GM12801 (cell line): ENCODE data around the gene RMND1.

Experiments used
- TF ChIP-seq, protein P1 (sequence below): IDR thresholded peaks from one replicate; pipeline ENCODE4 v1.5.1; 2011; ENCODE audit warnings: control low read depth; ENCODE audit not compliant: insufficient read length; ENCODE audit errors: extremely low read depth

RMND1 gene

DNA sequence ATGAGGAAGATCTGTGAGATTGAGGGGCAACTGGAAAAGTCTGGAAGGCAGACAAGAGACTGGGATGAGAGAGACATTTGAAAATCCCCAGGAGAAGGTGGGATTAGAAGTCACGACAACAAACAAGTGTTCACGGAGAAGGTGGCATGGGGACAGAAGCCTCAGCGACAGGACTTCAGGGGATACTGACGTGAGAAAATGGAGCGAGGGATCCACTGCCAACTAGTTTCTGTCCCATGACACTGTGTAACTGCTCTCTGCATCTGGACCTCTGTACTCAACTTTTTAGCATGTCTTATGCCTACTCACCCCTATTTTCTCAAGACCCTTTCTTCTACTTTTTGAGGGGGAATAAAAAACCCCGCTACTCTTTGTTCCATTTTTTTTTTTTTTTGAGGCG is 42.2 kb downstream of the RMND1 start:
- TF ChIP-seq, protein P1, sequence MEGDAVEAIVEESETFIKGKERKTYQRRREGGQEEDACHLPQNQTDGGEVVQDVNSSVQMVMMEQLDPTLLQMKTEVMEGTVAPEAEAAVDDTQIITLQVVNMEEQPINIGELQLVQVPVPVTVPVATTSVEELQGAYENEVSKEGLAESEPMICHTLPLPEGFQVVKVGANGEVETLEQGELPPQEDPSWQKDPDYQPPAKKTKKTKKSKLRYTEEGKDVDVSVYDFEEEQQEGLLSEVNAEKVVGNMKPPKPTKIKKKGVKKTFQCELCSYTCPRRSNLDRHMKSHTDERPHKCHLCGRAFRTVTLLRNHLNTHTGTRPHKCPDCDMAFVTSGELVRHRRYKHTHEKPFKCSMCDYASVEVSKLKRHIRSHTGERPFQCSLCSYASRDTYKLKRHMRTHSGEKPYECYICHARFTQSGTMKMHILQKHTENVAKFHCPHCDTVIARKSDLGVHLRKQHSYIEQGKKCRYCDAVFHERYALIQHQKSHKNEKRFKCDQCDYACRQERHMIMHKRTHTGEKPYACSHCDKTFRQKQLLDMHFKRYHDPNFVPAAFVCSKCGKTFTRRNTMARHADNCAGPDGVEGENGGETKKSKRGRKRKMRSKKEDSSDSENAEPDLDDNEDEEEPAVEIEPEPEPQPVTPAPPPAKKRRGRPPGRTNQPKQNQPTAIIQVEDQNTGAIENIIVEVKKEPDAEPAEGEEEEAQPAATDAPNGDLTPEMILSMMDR = no peak

DNA sequence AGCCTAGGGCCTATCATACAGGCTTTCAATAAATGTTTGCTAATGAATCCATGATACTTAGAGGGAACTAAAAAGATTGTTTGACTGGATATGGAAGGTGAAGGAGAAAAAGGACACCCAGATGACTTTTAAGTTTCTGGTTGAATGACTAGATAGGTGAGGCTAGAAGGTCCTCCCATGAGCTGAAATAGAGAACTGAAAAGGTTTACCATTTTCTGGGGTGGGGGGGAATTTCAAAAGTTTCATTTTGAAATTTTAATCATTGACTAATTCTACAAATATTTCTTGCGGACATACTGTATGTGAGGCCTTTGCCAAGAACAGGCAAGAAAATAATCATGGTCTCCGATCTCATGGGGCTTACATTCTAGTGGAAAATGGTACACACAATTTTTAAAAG is 42.7 kb downstream of the RMND1 start:
- TF ChIP-seq, protein P1 = no peak

DNA sequence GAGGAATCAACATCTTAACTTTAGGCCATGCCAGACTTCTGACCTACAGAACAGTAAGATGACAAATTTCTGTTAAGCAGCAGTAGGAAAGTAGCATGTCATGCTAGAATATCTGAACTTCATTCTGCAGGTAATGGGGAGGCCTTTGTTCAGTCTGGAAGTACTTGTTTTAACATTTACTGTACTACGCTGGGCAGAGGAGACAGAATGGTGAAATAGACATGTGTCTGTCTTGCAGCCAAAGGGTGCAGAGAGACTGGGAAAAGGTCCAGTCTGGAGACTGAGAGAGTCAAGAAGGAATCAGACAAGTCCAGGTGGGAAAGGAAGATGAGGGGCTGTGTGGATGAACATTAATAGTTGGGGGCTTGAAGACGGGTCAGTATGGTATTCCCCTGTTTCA is 43.1 kb downstream of the RMND1 start:
- TF ChIP-seq, protein P1 = no peak

DNA sequence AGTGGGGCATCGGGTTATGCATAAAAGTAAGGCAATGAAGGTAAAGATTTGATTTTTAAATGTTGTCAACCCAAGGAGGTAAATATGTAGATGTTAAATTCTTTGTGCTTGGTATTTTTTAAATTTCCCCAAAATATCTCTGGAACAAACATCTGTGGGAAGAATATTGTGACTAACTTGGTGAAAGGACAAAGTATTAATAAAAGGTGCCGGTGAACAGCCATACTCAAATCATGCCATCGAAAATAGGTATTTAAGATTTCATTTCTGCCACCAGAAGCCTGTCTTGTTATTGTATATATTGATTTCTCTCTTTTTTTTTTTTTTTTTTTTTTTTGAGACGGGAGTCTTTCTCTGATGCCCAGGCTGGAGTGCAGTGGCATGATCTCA is 48.0 kb downstream of the RMND1 start:
- TF ChIP-seq, protein P1 = no peak

DNA sequence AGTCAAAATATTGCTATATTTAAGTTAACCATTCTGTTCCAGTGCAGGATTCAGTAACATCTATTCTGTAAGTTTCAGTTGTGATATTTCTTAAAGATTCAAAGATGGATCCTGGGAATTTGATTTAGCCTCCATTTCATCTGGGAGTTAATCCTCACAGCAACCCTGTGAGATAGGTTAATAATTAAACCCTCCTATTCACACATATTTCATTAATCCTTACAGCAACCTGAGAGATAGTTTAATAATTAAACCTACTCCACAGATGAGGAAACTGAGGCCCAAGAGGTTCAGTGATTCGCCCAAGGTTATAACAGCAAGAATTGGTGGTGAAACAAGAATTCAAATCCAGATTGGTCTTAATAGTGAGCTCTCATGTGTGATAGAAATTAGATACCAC is 49.7 kb downstream of the RMND1 start:
- TF ChIP-seq, protein P1 = no peak

DNA sequence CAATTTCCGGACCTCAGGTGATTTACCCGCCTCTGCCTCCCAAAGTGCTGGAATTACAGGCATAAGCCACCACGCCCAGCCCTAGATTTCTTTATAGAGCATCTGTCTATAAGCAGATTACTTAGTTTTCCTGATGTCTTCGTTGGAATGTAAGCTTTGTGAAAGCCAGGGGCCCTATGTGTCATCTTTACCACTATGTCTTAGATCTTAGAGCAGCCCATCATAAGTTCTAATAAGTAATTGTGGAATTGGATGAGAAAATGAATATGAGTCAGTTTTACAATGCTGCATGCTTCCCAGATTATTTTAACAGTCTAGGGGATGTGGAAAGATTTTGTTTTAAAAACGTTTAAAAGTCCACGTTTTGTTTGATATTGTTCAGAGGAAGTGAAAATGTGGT is 51.5 kb downstream of the RMND1 start:
- TF ChIP-seq, protein P1 = no peak

DNA sequence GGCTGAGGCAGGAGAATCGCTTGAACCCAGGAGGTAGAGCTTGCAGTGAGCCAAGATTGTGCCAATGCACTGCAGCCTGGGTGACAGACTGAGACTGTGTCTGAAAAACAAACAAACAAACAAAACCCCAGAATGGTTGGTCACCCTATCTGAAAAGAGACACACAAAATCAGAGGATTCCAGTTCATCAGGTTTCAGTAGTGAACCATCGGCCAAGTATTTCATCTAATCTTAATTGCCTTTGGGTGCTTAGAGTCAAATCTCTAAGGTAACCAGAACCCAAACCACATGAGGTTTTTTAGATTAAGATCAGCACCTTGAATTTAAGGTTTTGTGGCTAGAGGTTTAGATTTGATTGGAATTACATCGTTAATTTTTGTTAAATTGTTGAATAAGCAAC is 52.2 kb downstream of the RMND1 start:
- TF ChIP-seq, protein P1 = no peak

DNA sequence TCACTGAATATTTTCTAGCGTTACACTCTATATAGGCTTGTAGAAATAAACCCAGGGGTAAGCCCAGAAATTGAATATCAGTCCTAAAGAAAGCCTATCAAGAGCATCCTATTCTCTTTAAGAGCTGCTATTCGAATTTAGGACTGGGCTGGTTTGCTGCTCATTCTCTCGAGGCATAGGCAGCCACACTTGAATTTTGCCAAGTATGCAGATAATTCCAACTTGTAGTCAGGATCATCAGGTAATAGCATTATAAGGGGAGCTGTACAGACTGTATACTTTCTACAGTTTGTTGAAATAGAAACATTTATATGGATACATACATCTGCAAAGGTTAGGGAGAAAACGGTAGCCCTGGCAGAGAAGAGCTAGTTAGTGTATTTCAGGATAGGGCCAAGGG is 58.5 kb downstream of the RMND1 start:
- TF ChIP-seq, protein P1 = no peak
